ENCODE data around the gene TIGD1. TPM values are rescaled to one million over a fixed set of nuclear protein-coding genes. Genes with fewer than 3 reads are reported as not detected.
A peak's percentile ranks its signal among the peaks of the same experiment; 100 is the strongest.
"Not testable (repeated sequence)": the region's sequence is repeated elsewhere in the genome, so short reads cannot be mapped to it uniquely, and the experiment has no call there.

The TIGD1 gene
- polyA plus RNA-seq, 1 donor from 2014 or later, result 5.3 TPM

DNA sequence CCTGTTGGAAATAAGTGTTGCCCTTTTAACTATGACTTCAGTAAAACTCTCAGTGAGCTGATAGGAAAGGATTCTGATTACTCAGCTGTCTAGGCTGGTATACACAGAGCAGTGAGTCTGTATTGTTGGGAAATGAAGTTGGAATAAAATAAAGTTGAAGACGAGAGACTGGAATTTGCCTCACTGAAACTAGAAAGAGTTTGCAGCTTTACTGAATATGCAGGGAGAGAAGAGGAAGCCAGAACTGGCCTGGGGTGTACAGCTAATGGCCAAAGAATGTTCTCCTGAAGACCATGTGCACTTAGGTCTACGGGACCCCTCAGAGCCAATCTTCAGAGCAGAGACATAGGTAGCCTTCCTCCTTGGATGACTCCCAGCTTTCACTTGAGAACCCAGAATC lies 26.6 kb upstream of the TIGD1 start:
- no peaks in the 10 kb centered on the region for H3K27me3 Mint-ChIP-seq
- H3K27ac Mint-ChIP-seq, result no peak overlapping the region
- H3K36me3 Mint-ChIP-seq, result peaks cover 5% of the 10 kb centered on the region
- no peaks in the 10 kb centered on the region for H3K9me3 Mint-ChIP-seq
- no peak overlapping the region for H3K4me3 Mint-ChIP-seq
- peaks cover 0 to 6% (median 0%) of the 10 kb centered on the region in 3 donors for H3K4me1 Mint-ChIP-seq

DNA sequence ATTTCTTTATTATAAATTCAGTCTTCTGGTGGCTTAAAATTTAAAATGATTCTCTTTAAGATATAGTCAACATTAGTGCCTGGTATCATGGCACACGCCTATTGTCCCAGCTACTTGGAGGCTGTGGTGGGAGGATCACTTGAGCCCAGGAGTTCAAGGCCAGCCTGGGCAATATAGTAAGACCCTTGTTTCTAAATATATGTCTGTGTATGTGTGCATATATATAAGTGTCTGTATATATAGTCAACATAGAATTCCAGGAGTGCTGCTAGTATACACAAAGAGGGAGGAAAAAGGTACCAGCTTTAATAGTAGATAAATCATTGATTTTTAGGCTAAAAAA lies 25.0 kb upstream of the TIGD1 start:
- Mint-ChIP-seq H3K9me3 (no peaks in the 10 kb centered on the region), H3K27me3 (no peaks in the 10 kb centered on the region)

DNA sequence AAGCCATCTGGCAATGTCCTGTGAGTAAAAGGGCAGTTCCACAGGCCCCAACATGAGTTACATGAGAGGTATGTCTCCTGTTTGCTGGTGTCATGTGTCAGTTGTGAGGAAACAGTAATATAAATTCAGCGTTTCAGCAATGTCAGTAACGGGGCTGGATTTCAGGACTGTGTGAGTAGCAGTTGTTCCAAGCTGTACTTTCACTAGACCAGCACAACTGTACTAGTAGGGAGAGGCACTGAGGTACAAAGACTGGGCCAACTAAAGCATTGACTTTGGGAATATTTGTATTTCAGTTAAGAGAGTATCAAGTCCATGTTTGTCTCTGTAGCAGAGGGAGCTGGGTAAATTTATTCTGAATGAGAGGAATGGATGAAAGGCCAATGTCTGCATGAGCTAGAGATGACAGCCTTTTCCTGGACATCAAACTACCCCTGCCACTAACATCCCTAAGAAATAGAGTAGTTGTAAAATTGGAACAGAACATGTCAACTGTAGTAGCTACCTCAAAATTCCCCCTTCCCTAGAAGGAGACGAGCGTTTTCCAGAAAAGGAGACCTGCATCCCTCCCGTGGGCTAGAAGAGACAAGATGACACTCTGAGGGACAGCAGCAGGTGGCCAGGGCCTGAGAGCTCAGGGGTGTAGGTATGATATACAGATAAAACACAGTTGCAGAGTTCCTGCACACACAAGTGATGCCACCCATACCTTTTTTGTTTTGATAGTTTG lies 24.5 kb upstream of the TIGD1 start:
- no peak overlapping the region for H3K27ac Mint-ChIP-seq
- no peaks in the 10 kb centered on the region for H3K9me3 Mint-ChIP-seq
- H3K4me3 Mint-ChIP-seq, result no peak overlapping the region
- no peaks in the 10 kb centered on the region for H3K27me3 Mint-ChIP-seq
- H3K36me3 Mint-ChIP-seq, result peaks cover 5% of the 10 kb centered on the region
- H3K4me1 Mint-ChIP-seq, result peaks cover 0 to 3% (median 0%) of the 10 kb centered on the region in 3 donors

More for the DNA sequence above, 25.0 kb upstream of the TIGD1 start:
- H3K27ac Mint-ChIP-seq, result no peak overlapping the region
- H3K36me3 Mint-ChIP-seq, result peaks cover 5% of the 10 kb centered on the region
- H3K4me1 Mint-ChIP-seq, result peaks cover 0 to 3% (median 0%) of the 10 kb centered on the region in 3 donors
- peak overlapping the region in 1 of 4 donors; percentile 21 for H3K4me3 Mint-ChIP-seq

DNA sequence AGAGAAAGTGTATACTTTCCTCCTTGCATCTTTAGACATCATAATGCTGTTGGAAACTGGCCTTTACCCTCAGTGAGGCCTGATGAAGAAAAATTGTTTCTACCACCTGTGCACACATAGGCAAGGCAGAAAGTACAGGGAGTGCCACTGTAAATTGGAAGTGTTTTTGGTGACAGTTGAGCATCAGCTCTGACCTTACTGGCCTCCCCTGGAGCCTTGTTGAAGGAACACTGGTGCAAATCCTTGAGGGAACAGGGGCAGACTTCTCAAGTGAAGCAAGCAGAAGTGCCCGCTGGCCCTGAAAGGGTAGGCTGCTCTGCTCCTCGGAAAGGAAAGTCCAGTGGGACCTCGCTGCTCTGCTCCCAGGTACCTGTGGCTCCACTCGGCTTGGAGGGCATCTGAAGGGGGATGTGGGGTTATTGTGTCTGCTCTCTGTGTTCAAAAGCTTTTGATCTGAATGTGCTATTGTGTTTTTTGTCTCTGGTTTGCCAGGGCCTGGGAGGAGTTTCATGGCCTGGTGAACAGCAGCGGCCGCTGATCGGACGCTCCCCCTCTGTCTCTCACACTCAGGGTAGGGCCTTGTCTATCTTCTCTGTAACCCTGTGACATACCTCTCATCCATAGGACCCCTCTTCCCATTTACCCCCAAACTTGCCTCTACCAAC lies 23.5 kb upstream of the TIGD1 start:
- Mint-ChIP-seq H3K4me1 (peaks cover 0 to 3% (median 0%) of the 10 kb centered on the region in 3 donors), H3K27me3 (no peaks in the 10 kb centered on the region), H3K36me3 (peaks cover 5% of the 10 kb centered on the region), H3K27ac (peak overlapping the region in 1 of 3 donors; percentile 51), H3K9me3 (no peaks in the 10 kb centered on the region), H3K4me3 (no peak overlapping the region)

DNA sequence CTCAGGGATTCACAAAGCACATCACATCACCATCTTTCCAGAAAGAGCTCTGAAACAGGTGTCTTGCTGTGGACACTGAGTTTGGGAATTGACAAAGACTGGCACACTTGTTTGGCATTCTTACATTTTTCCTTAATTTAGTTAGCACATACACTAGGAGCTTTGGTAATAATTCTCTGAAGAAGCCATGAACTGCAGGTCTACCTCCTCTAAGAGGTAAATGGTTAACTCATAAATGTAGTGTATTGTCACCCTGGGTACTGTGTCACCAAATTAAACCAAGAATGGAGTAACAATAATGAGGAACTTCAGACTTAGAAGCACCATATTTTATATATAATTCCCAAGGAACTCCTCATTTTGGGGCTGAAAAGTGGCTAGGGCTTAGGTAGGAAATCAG lies 22.7 kb upstream of the TIGD1 start:
- peaks cover 5% of the 10 kb centered on the region for H3K36me3 Mint-ChIP-seq
- H3K27ac Mint-ChIP-seq, result no peak overlapping the region
- peaks cover 0 to 3% (median 0%) of the 10 kb centered on the region in 3 donors for H3K4me1 Mint-ChIP-seq
- H3K4me3 Mint-ChIP-seq, result no peak overlapping the region
- no peaks in the 10 kb centered on the region for H3K9me3 Mint-ChIP-seq
- H3K27me3 Mint-ChIP-seq, result no peaks in the 10 kb centered on the region

DNA sequence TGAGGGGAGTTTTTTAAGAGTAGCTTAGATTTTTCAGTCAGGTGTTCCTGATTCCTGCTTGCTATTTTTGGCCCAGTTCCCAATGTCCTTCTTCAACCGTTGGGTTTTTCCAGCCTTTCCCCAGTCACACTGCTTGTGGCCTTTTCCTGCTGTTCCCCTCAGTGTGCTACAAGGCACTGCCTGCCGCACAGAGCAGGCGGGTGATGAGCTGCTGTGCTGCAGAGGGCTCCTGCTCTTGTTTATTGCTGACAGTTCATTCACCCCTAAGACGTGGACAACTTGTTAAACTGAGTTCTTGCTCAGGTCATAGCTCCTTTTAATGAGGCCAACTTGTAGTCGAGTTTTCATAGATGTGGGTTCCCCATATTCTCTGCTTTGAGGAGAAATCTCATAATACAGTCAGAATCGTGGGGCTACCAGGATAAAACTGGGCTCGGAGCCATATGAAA lies 20.7 kb upstream of the TIGD1 start:
- peaks cover 0 to under 1% (median 0%) of the 10 kb centered on the region in 3 donors for H3K4me1 Mint-ChIP-seq
- no peak overlapping the region for H3K4me3 Mint-ChIP-seq
- no peak overlapping the region for H3K27ac Mint-ChIP-seq
- H3K36me3 Mint-ChIP-seq, result peaks cover 6% of the 10 kb centered on the region
- H3K9me3 Mint-ChIP-seq, result no peaks in the 10 kb centered on the region
- H3K27me3 Mint-ChIP-seq, result no peaks in the 10 kb centered on the region

GRCh38 chr2:232570481-232570880 lies 20.1 kb upstream of the TIGD1 start:
- not testable (repeated sequence) for H3K36me3 Mint-ChIP-seq, H3K4me3 Mint-ChIP-seq, H3K27ac Mint-ChIP-seq, H3K4me1 Mint-ChIP-seq, H3K9me3 Mint-ChIP-seq, H3K27me3 Mint-ChIP-seq

DNA sequence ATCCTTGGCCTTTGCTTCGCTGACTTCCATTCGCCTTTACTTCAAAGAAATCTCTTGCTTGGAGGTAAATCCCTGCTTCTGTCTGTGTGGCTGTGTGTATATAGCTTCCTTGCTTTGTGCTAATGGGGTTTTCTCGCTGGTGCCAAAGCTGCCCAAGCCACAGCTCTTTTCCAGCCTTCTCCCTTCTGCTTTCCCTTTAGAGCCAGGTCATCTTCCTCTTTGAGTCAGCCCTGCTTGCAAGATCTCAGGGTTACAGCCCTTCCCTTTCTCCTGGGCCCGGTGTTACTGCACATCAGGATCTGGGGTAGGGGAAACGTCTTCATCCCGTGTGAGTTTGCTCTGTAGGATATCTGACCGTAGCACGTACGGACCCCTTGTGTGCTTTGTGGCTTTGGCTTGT lies 19.2 kb upstream of the TIGD1 start:
- no peaks in the 10 kb centered on the region for H3K27me3 Mint-ChIP-seq
- no peaks in the 10 kb centered on the region for H3K9me3 Mint-ChIP-seq
- H3K4me1 Mint-ChIP-seq, result no peaks in the 10 kb centered on the region
- no peak overlapping the region for H3K4me3 Mint-ChIP-seq
- peaks cover 4% of the 10 kb centered on the region for H3K36me3 Mint-ChIP-seq
- H3K27ac Mint-ChIP-seq, result no peak overlapping the region

DNA sequence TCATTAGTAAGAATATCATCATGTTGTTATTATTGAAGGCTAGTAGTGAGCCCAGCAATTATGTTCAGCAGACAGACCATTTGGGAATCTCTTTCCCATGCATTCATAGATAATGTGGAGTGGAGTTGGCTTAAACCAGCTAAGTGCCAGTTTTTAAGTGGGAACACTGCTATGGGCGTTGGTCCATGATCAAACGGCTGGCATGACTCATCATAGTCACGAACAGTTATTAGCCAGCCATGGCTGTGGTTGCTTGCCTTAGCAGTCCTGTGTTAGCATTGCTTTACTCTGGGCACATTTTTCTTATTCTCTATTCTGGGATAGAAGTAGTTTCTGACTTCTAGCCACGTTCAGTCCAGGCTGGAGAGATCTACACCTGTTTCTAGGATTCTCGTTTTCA lies 17.8 kb upstream of the TIGD1 start:
- Mint-ChIP-seq H3K4me1 (no peaks in the 10 kb centered on the region), H3K36me3 (peaks cover 4% of the 10 kb centered on the region), H3K27ac (no peak overlapping the region), H3K4me3 (no peak overlapping the region), H3K27me3 (no peaks in the 10 kb centered on the region), H3K9me3 (no peaks in the 10 kb centered on the region)

DNA sequence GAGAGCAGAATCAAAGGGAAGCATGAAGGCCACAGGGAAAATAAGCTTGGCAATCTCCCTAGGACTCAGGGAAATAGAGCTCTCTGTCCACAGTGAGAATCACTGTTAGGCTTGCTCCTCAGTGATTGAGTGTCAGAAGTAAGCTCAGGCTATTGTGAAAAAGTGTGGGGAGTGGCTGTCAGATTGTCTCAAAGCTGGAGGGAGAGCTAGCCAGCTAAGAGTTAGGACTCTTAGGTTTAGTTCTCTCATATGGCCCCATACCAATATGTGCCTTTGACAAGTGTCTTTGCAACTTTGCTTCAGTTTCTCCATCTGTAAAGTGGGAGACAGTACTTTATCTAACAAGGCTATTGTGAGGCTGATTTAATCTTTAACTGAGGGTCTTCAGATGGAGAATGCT lies 17.4 kb upstream of the TIGD1 start:
- H3K27ac Mint-ChIP-seq, result peak overlapping the region in 1 of 3 donors; percentile 34
- H3K4me3 Mint-ChIP-seq, result no peak overlapping the region
- peaks cover 0 to 3% (median 0%) of the 10 kb centered on the region in 3 donors for H3K4me1 Mint-ChIP-seq
- peaks cover 4% of the 10 kb centered on the region for H3K36me3 Mint-ChIP-seq
- H3K27me3 Mint-ChIP-seq, result no peaks in the 10 kb centered on the region
- no peaks in the 10 kb centered on the region for H3K9me3 Mint-ChIP-seq

DNA sequence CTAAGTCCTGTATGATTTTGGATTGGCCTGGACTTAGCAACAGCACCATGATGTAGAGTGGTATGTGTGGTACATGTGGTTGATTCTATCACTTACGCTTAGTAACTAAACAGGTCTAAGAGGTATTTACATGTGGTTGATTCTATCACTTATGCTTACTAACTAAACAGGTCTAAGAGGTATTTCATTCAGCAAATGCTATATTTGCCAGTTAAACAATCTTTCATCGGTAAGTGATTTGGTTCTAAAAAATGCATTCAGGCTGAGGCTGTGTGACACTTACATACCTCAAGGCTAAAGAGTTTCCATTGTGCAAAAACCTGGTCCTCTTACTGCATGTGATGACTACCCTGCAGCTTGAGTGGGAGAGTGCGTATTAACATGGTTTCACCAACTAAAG lies 13.2 kb upstream of the TIGD1 start:
- Mint-ChIP-seq H3K4me3 (no peak overlapping the region), H3K36me3 (peaks cover 7% of the 10 kb centered on the region), H3K27me3 (no peaks in the 10 kb centered on the region), H3K4me1 (peaks cover 0 to 6% (median 2%) of the 10 kb centered on the region in 3 donors), H3K27ac (no peak overlapping the region), H3K9me3 (no peaks in the 10 kb centered on the region)

- peak overlapping the region in 2 of 3 donors; percentile 40 to 55 for H3K27ac Mint-ChIP-seq
Measured at GRCh38 chr2:232562515-232563151, 12.3 kb upstream of the TIGD1 start.

GRCh38 chr2:232556426-232556825 lies 6.1 kb upstream of the TIGD1 start:
- Mint-ChIP-seq H3K27me3 (no peaks in the 10 kb centered on the region), H3K4me1 (peaks cover 25 to 35% (median 27%) of the 10 kb centered on the region in 3 donors), H3K27ac (peak overlapping the region in 1 of 3 donors; percentile 6), H3K4me3 (no peak overlapping the region), H3K9me3 (no peaks in the 10 kb centered on the region), H3K36me3 (peaks cover 7% of the 10 kb centered on the region)

More at GRCh38 chr2:232562515-232563151, 12.3 kb upstream of the TIGD1 start:
- H3K4me1 Mint-ChIP-seq, result peaks cover 0 to 6% (median 2%) of the 10 kb centered on the region in 3 donors
- peaks cover 7% of the 10 kb centered on the region for H3K36me3 Mint-ChIP-seq
- H3K4me3 Mint-ChIP-seq, result no peak overlapping the region
- H3K9me3 Mint-ChIP-seq, result no peaks in the 10 kb centered on the region
- no peaks in the 10 kb centered on the region for H3K27me3 Mint-ChIP-seq

DNA sequence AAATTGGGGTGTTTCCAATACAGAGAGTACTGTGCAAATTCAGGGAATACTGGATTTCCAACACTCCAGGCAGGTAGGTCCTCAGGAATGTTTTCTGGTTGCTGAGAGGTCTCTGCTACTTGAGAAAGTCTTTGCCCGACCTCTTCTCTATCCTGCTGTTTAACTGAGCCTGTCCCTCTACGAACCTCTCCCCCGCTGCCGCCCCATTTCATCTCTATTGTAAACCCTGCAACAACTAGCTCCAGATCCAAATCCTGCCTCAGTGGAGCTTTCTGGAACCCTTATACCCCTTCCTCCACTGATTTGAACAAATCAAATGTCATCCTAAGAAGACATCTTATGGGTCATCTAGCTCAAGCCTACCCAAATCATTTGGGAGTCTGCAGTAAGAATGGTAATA lies 1.4 kb upstream of the TIGD1 start:
- H3K36me3 Mint-ChIP-seq, result peaks cover 3% of the 10 kb centered on the region
- peaks cover 45 to 59% (median 50%) of the 10 kb centered on the region in 3 donors for H3K4me1 Mint-ChIP-seq
- H3K27ac Mint-ChIP-seq, result peak overlapping the region; percentile 80 to 99 (median 99)
- peaks cover 0 to 2% (median 0%) of the 10 kb centered on the region in 3 donors for H3K9me3 Mint-ChIP-seq
- no peaks in the 10 kb centered on the region for H3K27me3 Mint-ChIP-seq
- peak overlapping the region; percentile 99 to 100 (median 99) for H3K4me3 Mint-ChIP-seq

DNA sequence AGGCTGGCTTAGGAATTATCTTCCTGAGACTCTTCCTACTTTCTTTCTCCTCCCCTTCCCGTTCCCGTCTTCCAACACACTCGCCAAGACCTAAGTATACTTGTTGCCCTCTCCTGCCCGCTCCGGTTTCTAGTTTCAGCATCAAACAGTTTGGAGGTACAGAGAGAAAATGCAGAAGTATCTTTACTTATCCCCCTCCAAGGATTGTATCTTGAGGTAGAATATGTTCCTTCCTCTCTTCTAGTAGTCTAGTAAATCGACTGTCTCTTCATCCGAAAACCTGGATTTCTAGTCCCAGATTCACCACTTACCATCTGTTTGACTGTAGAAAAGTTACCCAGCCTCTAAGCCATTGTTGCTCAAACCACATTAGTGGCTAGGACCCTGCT lies 887 bp upstream of the TIGD1 start:
- H3K36me3 Mint-ChIP-seq, result peaks cover 3% of the 10 kb centered on the region
- H3K9me3 Mint-ChIP-seq, result peaks cover 0 to 2% (median 0%) of the 10 kb centered on the region in 3 donors
- no peaks in the 10 kb centered on the region for H3K27me3 Mint-ChIP-seq
- peak overlapping the region; percentile 99 to 100 (median 99) for H3K4me3 Mint-ChIP-seq
- peak overlapping the region; percentile 99 to 100 (median 99) for H3K27ac Mint-ChIP-seq
- H3K4me1 Mint-ChIP-seq, result peaks cover 41 to 61% (median 50%) of the 10 kb centered on the region in 3 donors

Data from IgD-negative memory B cell (primary cell).